ENCODE measurements around the gene MOSPD2. TPM values are rescaled to one million over a fixed set of nuclear protein-coding genes. Genes with fewer than 3 reads are reported as not detected.

The MOSPD2 gene
- total and polyA plus RNA-seq, 2 donors (not counting 3 experiments of a cell fraction or from before 2014, with no cell fraction given), result 4.9 to 14.9 TPM

DNA sequence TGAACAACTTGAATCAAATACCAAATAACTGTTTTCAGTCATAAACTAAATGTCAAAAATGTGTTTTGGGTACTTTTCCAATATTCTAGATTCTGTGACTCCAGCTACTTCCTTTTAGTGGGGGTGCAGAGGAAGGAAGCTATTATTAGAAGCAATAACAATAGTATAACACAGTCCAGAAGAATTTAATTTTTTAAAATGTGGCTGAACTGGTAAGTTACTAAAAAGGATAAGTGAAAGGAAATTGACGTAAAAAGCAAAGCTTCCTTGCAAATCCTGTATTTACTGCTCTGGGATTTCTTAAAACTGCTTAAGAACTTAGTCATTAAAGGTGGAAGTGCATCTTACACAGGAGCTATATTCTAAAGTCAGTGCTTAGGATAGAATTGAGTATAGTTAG, 53.2 kb downstream of the MOSPD2 start:
- POLR2A ChIA-PET, result interaction anchor here (0.5 kb wide), 1 partner anchor 27 kb away, joined by 4 read pairs; no protein-coding TSS in a partner anchor

More for the DNA sequence above, 53.2 kb downstream of the MOSPD2 start:
- H3K9me3 ChIP-seq (replicated peaks; ENCODE audit: control insufficient read depth, insufficient read depth, low read length), result no peaks in the 10 kb centered on the region
- TF ChIP-seq FOS (IDR thresholded peaks at IDR 0.05; ENCODE audit: borderline replicate concordance, insufficient read depth, low read length), result no peak
- no peak for TF ChIP-seq GATA2 (IDR thresholded peaks at IDR 0.05; ENCODE audit: insufficient read depth, insufficient read length, low read depth, low read length)
- TF ChIP-seq, protein P1, sequence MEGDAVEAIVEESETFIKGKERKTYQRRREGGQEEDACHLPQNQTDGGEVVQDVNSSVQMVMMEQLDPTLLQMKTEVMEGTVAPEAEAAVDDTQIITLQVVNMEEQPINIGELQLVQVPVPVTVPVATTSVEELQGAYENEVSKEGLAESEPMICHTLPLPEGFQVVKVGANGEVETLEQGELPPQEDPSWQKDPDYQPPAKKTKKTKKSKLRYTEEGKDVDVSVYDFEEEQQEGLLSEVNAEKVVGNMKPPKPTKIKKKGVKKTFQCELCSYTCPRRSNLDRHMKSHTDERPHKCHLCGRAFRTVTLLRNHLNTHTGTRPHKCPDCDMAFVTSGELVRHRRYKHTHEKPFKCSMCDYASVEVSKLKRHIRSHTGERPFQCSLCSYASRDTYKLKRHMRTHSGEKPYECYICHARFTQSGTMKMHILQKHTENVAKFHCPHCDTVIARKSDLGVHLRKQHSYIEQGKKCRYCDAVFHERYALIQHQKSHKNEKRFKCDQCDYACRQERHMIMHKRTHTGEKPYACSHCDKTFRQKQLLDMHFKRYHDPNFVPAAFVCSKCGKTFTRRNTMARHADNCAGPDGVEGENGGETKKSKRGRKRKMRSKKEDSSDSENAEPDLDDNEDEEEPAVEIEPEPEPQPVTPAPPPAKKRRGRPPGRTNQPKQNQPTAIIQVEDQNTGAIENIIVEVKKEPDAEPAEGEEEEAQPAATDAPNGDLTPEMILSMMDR (IDR thresholded peaks at IDR 0.05; ENCODE audit: extremely low read depth in 1 of 2, insufficient read depth in 1 of 2, low read depth in 1 of 2, low read length in 2 of 2), result no peak
- TF ChIP-seq, protein P2, sequence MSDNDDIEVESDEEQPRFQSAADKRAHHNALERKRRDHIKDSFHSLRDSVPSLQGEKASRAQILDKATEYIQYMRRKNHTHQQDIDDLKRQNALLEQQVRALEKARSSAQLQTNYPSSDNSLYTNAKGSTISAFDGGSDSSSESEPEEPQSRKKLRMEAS (IDR thresholded peaks at IDR 0.05; ENCODE audit: insufficient read depth, insufficient read length), result no peak
- TF ChIP-seq POLR2AphosphoS5 (IDR thresholded peaks at IDR 0.05; ENCODE audit: insufficient read depth, low read depth, low read length), result no peak
- no peak for TF ChIP-seq POLR2A (IDR thresholded peaks at IDR 0.05; ENCODE audit: low read depth, low read length)
- TF ChIP-seq JUN (IDR thresholded peaks at IDR 0.05; ENCODE audit: borderline replicate concordance, insufficient read depth, insufficient read length, low read depth), result no peak
- TF ChIP-seq MYC (IDR thresholded peaks at IDR 0.05; ENCODE audit: low read depth, low read length), result no peak
- TF ChIP-seq EZH2 (IDR thresholded peaks at IDR 0.05; ENCODE audit: borderline replicate concordance, low read depth, low read length, severe bottlenecking), result no peak
- peaks cover 12% of the 10 kb centered on the region for H3K4me1 ChIP-seq (ENCODE audit: control insufficient read depth, extremely low read depth, insufficient read depth, low read length)
- FAIRE-seq (peak; percentile 84), DNase-seq (ENCODE audit: low read depth, low spot score) (peak; percentile 53)
- dilution Hi-C loops (cut with MboI; ENCODE audit: extremely low pct_ligation_motif_present, low sequenced_read_pairs) (no loop called here), intact Hi-C loops (cut with micrococcal nuclease) (loop anchor here (1.0 to 5.0 kb wide), 2 partner anchors 38 to 54 kb away; partner anchors contain the start of genes FANCB and MOSPD2)
- CTCF ChIA-PET, result interaction anchor here (0.9 to 2.5 kb wide), 4 partner anchors 14 to 216 kb away, joined by 3 to 8 read pairs (median 5); no protein-coding TSS in a partner anchor
- H4K20me1 ChIP-seq (replicated peaks; ENCODE audit: control insufficient read depth, extremely low read depth, insufficient read depth, low read length), result no peaks in the 10 kb centered on the region
- no peak overlapping the region for H3K9ac ChIP-seq (replicated peaks; ENCODE audit: extremely low read depth, insufficient read depth, low read length)
- no peaks in the 10 kb centered on the region for H3K36me3 ChIP-seq (ENCODE audit: control insufficient read depth in 2 of 2, extremely low read depth in 1 of 2, insufficient read depth in 2 of 2, low read length in 2 of 2)
- H3K27ac ChIP-seq (ENCODE audit: insufficient read depth, low read depth, low read length), result peak overlapping the region; percentile 3
- H3K4me2 ChIP-seq (ENCODE audit: insufficient read depth, low read length), result peak overlapping the region; percentile 74
- H3K79me2 ChIP-seq (ENCODE audit: control insufficient read depth, insufficient read depth, low read length), result no peaks in the 10 kb centered on the region
- no peaks in the 10 kb centered on the region for H3K27me3 ChIP-seq (ENCODE audit: control insufficient read depth in 2 of 2, insufficient read depth in 2 of 2, low read length in 2 of 2)
- H3K4me3 ChIP-seq (replicated peaks in 1 of 3; ENCODE audit: insufficient read depth in 1 of 3, low read depth in 1 of 3, low read length in 3 of 3), result peak overlapping the region in 1 of 3 experiments; percentile 36
- H3K9me1 ChIP-seq (replicated peaks; ENCODE audit: control insufficient read depth, extremely low read depth, insufficient read depth, low read length), result no peaks in the 10 kb centered on the region
- H2AFZ ChIP-seq (ENCODE audit: low read depth, low read length), result peak overlapping the region; percentile 37
- no TSS peak for BruUV-seq (replicated peaks)

Measured in endothelial cell of umbilical vein (primary cell).